ENCODE results near the gene DGUOK.
A peak's percentile ranks its signal among the peaks of the same experiment; 100 is the strongest.
"Not testable (repeated sequence)": the region's sequence is repeated elsewhere in the genome, so short reads cannot be mapped to it uniquely, and the experiment has no call there.

DGUOK gene

GRCh38 chr2:73894877-73895276, 31.8 kb upstream of the DGUOK start:
- Mint-ChIP-seq H3K4me3 (no peak overlapping the region), H3K27me3 (no peaks in the 10 kb centered on the region), H3K36me3 (no peaks in the 10 kb centered on the region), H3K27ac (peak overlapping the region; percentile 72), H3K4me1 (ENCODE audit: low read depth) (peaks cover 25% of the 10 kb centered on the region), H3K9me3 (ENCODE audit: low read depth) (no peaks in the 10 kb centered on the region)

- Mint-ChIP-seq H3K27me3 (no peaks in the 10 kb centered on the region), H3K36me3 (no peaks in the 10 kb centered on the region), H3K4me1 (ENCODE audit: low read depth) (peaks cover 25% of the 10 kb centered on the region), H3K4me3 (no peak overlapping the region), H3K9me3 (ENCODE audit: low read depth) (no peaks in the 10 kb centered on the region), H3K27ac (peak overlapping the region; percentile 46)
These were observed 31.2 kb upstream of the DGUOK start for GRCh38 chr2:73895473-73895872.

DNA sequence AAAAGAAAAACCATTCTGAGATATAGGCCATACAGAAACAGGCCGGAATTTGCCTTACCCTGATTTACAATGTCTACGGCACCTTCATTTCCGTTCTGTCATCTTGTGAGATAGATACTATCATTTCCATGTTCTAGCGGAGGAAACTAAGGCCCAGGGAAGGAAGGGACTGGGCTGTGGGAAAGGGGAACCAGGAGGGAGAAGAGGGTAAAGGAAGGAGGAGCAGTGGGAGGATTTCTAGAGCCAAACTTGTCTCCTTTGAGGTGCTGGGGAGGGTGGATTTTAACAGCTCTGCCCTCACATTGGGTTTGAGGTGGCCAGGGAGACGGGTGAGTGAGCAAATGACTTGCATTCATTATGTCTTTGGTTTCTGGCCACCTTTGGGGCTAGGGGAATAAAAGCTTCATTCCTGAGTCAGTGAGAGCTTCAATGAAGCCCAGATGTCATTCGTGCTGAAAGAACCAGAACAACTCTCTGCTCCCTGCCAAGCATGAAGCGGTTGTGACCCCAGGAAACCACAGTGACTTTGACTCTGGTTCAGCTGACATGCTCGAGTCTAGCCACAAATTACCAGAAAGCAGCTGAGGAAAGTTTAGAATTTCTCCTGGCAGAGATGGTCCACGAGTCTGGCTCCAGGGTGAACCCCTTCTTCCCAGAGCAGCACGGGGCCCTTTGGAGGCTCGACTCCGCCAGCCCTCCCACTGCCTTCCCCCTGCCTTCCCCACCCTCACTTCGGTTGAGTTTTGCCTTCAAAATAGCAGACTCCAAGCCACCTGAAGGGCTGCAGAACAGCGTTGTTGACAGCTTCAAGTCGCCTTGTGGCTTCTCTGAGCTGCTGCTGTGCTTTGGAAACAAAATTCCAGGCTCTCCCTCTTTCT, 30.1 kb upstream of the DGUOK start:
- Mint-ChIP-seq H3K4me3 (peak overlapping the region; percentile 67), H3K36me3 (no peaks in the 10 kb centered on the region), H3K27ac (peak overlapping the region; percentile 89), H3K27me3 (no peaks in the 10 kb centered on the region), H3K4me1 (ENCODE audit: low read depth) (peaks cover 25% of the 10 kb centered on the region), H3K9me3 (ENCODE audit: low read depth) (no peaks in the 10 kb centered on the region)

- Mint-ChIP-seq H3K4me3 (no peak overlapping the region), H3K9me3 (ENCODE audit: low read depth) (no peaks in the 10 kb centered on the region), H3K27me3 (no peaks in the 10 kb centered on the region), H3K27ac (peak overlapping the region; percentile 89), H3K36me3 (no peaks in the 10 kb centered on the region), H3K4me1 (ENCODE audit: low read depth) (peaks cover 25% of the 10 kb centered on the region)
These were observed 29.5 kb upstream of the DGUOK start for GRCh38 chr2:73897240-73897583.

DNA sequence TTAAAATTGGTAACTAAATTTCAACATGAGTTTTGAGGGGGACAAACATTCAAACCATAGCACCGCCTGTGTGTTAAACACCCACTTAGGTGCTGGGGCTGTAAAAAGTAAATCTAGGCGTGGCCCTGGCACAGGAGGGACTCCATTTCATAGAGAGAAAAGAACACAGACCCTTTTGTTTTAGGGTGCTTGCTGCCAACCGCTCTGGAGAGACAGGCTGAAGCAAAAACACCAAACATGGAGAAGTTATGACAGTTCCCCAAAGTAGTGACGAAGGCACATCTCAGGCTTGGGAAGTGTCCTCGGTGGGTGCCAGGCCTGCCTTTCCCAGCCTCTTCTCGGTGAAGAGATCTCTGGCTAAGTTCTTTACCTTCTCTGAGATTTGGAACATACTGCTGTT, 28.7 kb upstream of the DGUOK start:
- Mint-ChIP-seq H3K27ac (no peak overlapping the region), H3K4me1 (ENCODE audit: low read depth) (peaks cover 27% of the 10 kb centered on the region), H3K27me3 (no peaks in the 10 kb centered on the region), H3K4me3 (no peak overlapping the region), H3K36me3 (no peaks in the 10 kb centered on the region), H3K9me3 (ENCODE audit: low read depth) (no peaks in the 10 kb centered on the region)

DNA sequence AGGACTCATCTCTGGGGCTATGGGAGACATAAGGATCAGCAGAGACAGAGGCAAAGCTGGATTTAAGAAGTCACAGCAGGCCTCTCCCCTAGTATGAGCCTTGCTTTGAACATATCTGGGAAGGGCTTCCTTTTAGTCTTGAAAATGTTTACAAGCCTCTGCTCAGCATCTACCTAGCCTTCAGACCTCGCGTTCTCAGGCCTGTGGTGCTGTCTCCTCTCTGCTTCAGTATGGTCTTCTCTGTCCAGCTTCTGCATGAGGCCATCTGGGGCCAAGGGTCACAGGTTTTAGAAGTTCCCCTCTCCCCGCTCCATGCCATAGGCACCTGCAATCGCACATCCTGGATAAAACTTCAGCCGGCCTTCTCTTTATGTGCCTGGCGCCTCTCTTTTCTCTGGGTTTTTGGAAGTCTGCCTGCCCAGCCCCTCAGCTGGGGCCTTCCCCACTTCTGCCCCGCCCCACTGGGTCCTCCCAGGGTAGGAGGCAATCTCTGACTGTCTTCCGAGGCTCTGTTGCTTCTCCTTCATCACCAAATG, 26.8 kb upstream of the DGUOK start:
- H3K36me3 Mint-ChIP-seq, result no peaks in the 10 kb centered on the region
- H3K27me3 Mint-ChIP-seq, result no peaks in the 10 kb centered on the region
- H3K9me3 Mint-ChIP-seq (ENCODE audit: low read depth), result no peaks in the 10 kb centered on the region
- no peak overlapping the region for H3K4me3 Mint-ChIP-seq
- H3K27ac Mint-ChIP-seq, result no peak overlapping the region
- H3K4me1 Mint-ChIP-seq (ENCODE audit: low read depth), result peaks cover 27% of the 10 kb centered on the region

DNA sequence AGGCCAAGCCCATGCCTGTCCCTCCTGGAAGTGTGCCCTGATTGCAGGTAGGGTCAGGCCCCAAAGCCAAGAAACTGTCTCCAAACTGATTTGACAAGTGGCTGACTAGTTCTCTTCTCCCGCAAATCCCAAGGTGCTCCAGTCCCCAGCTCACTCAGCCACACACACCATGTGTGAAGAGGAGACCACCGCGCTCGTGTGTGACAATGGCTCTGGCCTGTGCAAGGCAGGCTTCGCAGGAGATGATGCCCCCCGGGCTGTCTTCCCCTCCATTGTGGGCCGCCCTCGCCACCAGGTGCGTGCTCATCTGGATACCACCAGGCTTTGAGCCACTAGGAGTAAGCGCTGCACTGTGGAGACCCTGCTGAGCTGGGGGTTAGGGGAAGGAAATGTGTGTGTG, 25.5 kb upstream of the DGUOK start:
- no peaks in the 10 kb centered on the region for H3K9me3 Mint-ChIP-seq (ENCODE audit: low read depth)
- peaks cover 19% of the 10 kb centered on the region for H3K4me1 Mint-ChIP-seq (ENCODE audit: low read depth)
- H3K36me3 Mint-ChIP-seq, result no peaks in the 10 kb centered on the region
- H3K27ac Mint-ChIP-seq, result no peak overlapping the region
- no peak overlapping the region for H3K4me3 Mint-ChIP-seq
- H3K27me3 Mint-ChIP-seq, result no peaks in the 10 kb centered on the region

DNA sequence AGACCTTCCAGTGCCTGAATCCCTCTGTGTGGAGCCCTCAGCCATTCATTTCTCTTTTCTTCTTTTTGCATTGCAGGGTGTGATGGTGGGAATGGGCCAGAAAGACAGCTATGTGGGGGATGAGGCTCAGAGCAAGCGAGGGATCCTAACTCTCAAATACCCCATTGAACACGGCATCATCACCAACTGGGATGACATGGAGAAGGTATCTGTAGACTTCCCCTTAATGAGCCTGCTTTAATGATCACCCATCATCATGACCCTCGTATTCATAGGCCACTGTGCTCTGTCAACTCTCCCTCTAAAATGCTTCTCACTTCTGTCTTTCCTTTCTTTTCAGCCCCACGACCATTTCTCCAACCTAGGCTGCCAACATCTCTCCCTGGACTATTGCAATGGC, 24.4 kb upstream of the DGUOK start:
- Mint-ChIP-seq H3K9me3 (ENCODE audit: low read depth) (no peaks in the 10 kb centered on the region), H3K36me3 (no peaks in the 10 kb centered on the region), H3K27me3 (no peaks in the 10 kb centered on the region), H3K27ac (no peak overlapping the region), H3K4me3 (no peak overlapping the region), H3K4me1 (ENCODE audit: low read depth) (peaks cover 8% of the 10 kb centered on the region)

GRCh38 chr2:73903313-73903712, 23.4 kb upstream of the DGUOK start:
- no peaks in the 10 kb centered on the region for H3K27me3 Mint-ChIP-seq

DNA sequence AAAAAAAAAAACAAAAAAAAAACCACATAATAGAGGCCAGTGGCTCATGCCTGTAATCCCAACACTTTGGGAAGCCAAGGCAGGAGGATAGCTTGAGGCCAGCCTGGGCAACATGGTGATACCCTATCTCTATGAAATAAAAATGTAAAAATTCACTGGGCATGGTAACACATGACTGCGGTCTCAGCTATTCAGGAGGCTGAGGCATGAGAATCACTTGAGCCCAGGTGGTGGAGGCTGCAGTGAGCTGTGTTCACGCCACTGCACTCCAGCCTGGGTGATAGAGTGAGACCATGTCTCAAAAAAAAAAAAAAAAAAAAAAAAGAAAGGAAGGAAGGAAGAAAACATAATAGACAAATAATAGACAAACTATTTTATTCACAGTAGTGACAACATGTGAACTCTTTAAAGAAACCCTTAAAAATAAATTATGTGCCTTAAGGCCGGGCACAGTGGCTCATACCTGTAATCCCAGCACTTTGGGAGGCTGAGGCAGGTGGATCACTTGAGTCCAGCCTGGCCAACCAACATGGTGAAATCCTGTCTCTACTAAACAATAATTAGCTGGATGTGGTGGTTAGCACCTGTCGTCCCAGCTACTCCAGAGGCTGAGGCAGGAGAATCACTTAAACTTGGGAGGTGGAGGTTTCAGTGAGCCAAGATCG, 22.6 kb upstream of the DGUOK start:
- not testable (repeated sequence) for H3K4me3 Mint-ChIP-seq; H3K27ac Mint-ChIP-seq; H3K36me3 Mint-ChIP-seq; H3K9me3 Mint-ChIP-seq (ENCODE audit: low read depth); H3K27me3 Mint-ChIP-seq
- peaks cover 10% of the 10 kb centered on the region for H3K4me1 Mint-ChIP-seq (ENCODE audit: low read depth)

More at GRCh38 chr2:73903313-73903712, 23.4 kb upstream of the DGUOK start:
- Mint-ChIP-seq H3K36me3 (no peaks in the 10 kb centered on the region), H3K4me3 (no peak overlapping the region), H3K4me1 (ENCODE audit: low read depth) (peaks cover 7% of the 10 kb centered on the region), H3K9me3 (ENCODE audit: low read depth) (no peaks in the 10 kb centered on the region), H3K27ac (no peak overlapping the region)

GRCh38 chr2:73904952-73905351, 21.7 kb upstream of the DGUOK start:
- H3K4me3 Mint-ChIP-seq, result no peak overlapping the region
- H3K27ac Mint-ChIP-seq, result no peak overlapping the region
- no peaks in the 10 kb centered on the region for H3K36me3 Mint-ChIP-seq
- no peaks in the 10 kb centered on the region for H3K27me3 Mint-ChIP-seq
- peaks cover 10% of the 10 kb centered on the region for H3K4me1 Mint-ChIP-seq (ENCODE audit: low read depth)
- H3K9me3 Mint-ChIP-seq (ENCODE audit: low read depth), result no peaks in the 10 kb centered on the region

DNA sequence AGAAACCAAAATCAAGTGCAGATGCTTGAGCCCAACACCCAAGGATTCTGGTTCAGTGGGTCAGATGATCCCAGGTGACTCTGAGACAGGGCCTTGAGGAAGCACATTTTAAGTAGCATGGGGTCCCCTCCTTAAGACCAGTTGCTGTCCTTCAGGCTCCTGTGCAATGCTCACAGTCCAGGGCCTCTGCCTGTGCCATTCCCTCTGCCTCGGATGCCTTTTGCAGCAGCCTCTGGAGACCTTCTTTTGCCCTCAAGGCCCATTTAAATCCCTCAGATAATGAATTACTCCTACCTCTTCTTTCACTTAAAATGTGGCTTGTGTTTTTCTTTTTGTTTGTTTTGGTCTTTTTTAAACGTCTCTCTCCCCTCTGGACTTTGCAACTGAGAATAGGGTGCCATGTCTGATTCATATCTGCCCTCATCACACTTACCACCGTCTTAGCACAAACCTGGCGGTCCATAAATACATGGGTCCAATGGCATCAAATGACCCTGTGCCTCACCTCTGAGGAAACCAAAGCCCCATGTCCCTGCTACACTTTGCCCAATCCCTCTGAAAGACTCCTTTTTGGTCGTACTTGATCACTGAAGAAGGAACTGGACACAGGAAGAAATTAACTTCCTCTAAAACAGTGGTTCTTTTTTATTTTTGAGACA, 19.7 kb upstream of the DGUOK start:
- peaks cover 10% of the 10 kb centered on the region for H3K4me1 Mint-ChIP-seq (ENCODE audit: low read depth)
- no peaks in the 10 kb centered on the region for H3K9me3 Mint-ChIP-seq (ENCODE audit: low read depth)
- no peak overlapping the region for H3K4me3 Mint-ChIP-seq
- no peaks in the 10 kb centered on the region for H3K27me3 Mint-ChIP-seq
- H3K36me3 Mint-ChIP-seq, result no peaks in the 10 kb centered on the region
- H3K27ac Mint-ChIP-seq, result no peak overlapping the region

GRCh38 chr2:73907840-73908452, 18.7 kb upstream of the DGUOK start:
- Mint-ChIP-seq H3K4me3 (no peak overlapping the region), H3K27me3 (no peaks in the 10 kb centered on the region), H3K4me1 (ENCODE audit: low read depth) (peaks cover 9% of the 10 kb centered on the region), H3K27ac (no peak overlapping the region), H3K36me3 (no peaks in the 10 kb centered on the region), H3K9me3 (ENCODE audit: low read depth) (no peaks in the 10 kb centered on the region)

DNA sequence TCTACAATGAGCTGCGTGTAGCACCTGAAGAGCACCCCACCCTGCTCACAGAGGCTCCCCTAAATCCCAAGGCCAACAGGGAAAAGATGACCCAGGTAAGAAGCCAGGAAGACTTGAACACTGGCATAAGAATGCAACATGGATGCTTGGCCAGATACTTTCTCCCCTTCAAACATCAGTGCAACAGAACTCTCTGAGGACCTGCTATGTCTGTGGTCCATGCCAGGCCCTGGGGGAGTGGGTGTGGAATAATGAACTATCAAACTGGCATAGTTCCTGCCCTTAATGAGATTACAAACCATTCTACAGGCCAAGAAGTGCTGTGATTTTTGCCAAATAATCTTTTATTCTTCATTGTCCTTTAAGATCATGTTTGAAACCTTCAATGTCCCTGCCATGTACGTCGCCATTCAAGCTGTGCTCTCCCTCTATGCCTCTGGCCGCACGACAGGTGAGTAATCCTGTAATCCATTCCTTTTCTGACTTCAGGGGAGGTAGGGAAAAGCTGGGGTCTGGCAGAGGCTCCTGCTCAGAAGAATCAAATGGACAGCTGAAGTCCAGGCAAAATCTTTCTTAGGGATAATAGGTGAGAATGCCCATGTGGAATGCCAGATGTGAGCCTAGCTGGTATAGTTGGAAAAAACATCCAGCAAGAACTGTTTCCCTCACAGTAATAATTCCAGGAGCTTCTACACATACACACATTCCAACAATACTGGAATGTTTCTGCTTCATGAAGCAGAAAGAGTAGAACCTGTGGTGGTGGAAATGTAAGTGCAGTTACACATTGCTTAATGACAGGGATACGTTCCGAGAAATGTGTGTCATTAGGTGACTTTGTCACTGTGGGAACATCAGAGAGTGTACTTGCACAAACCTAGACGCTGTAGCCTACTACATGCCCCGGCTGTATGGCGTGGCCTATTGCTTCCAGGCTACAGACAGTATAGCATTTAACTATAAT, 17.7 kb upstream of the DGUOK start:
- Mint-ChIP-seq H3K27ac (no peak overlapping the region), H3K9me3 (ENCODE audit: low read depth) (no peaks in the 10 kb centered on the region), H3K36me3 (no peaks in the 10 kb centered on the region), H3K4me1 (ENCODE audit: low read depth) (peaks cover 9% of the 10 kb centered on the region), H3K4me3 (no peak overlapping the region), H3K27me3 (no peaks in the 10 kb centered on the region)

All from activated naive CD8-positive, alpha-beta T cell (primary cell).